Measurements from ENCODE around the gene MAST2. TPM values are rescaled to one million over a fixed set of nuclear protein-coding genes. Genes with fewer than 3 reads are reported as not detected.

Gene MAST2
- total and polyA plus RNA-seq, 2 of the 13 experiments (the other 11 are each of a cell fraction or from before 2014, with no cell fraction given), result 15.3 to 23.0 TPM

- TF ChIP-seq MTF2 (CRISPR knock-in tag; IDR thresholded peaks at IDR 0.05; ENCODE audit: borderline replicate concordance), result no peak
- TF ChIP-seq ZNF646 (CRISPR knock-in tag; IDR thresholded peaks at IDR 0.05), result no peak
- TF ChIP-seq TRAFD1 (CRISPR knock-in tag; IDR thresholded peaks at IDR 0.05; ENCODE audit: borderline replicate concordance), result no peak
- TF ChIP-seq IKZF4 (CRISPR knock-in tag; IDR thresholded peaks at IDR 0.05; ENCODE audit: borderline replicate concordance, low read depth, not compliant biosample characterization), result no peak
- TF ChIP-seq NFE2 (CRISPR knock-in tag; IDR thresholded peaks at IDR 0.05), result no peak
- TF ChIP-seq KAT7 (CRISPR knock-in tag; IDR thresholded peaks at IDR 0.05; ENCODE audit: borderline replicate concordance), result no peak
- no peak for TF ChIP-seq GTF2F1 (IDR thresholded peaks at IDR 0.05; ENCODE audit: low read length)
- TF ChIP-seq KDM4B (CRISPR knock-in tag; IDR thresholded peaks at IDR 0.05), result no peak
- no peak for TF ChIP-seq CTCF (CRISPR knock-in tag; IDR thresholded peaks at IDR 0.05)
- TF ChIP-seq BCL6 (CRISPR knock-in tag; IDR thresholded peaks at IDR 0.05), result no peak
- TF ChIP-seq RXRB (CRISPR knock-in tag; IDR thresholded peaks at IDR 0.05; ENCODE audit: borderline replicate concordance), result no peak
- TF ChIP-seq KLF13 (CRISPR knock-in tag; IDR thresholded peaks at IDR 0.05), result no peak
These were observed 169.2 kb downstream of the MAST2 start (continued) for GRCh38 chr1:45972621-45973020.

Measured in HepG2 (cell line).